HG03045 (cell line): ENCODE results near the gene C14orf119.

Source experiments
- ATAC-seq: cut with Tn5 transposase; IDR thresholded peaks from one replicate; pipeline ENCODE4 v1.9.1; 2021; ENCODE audit warnings: mild to moderate bottlenecking, moderate library complexity; ENCODE audit not compliant: unreplicated experiment

C14orf119 gene

GRCh38 chr14:23146351-23146910 is 51.1 kb downstream of the C14orf119 start:
- ATAC-seq, result no peak

DNA sequence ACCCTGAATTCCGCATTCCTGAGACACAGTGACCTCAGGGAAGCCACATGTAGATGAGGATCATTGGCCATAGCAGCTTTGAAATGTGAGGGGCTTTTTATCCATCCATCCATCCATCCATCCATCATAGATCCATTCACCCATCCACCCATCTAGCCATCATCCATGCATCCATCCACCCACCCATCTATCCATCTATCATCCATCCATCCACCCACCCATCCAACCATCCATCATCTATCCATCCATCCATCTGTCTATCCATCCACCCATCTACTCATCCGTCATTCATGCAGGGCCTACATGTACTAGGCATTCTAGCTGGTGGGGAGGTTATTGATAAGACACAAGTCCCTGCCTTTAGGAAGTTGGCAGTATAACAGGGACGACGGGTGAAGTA is 51.7 kb downstream of the C14orf119 start:
- ATAC-seq, result no peak

- ATAC-seq, result no peak
Observed at GRCh38 chr14:23147676-23148075, 52.4 kb downstream of the C14orf119 start.

DNA sequence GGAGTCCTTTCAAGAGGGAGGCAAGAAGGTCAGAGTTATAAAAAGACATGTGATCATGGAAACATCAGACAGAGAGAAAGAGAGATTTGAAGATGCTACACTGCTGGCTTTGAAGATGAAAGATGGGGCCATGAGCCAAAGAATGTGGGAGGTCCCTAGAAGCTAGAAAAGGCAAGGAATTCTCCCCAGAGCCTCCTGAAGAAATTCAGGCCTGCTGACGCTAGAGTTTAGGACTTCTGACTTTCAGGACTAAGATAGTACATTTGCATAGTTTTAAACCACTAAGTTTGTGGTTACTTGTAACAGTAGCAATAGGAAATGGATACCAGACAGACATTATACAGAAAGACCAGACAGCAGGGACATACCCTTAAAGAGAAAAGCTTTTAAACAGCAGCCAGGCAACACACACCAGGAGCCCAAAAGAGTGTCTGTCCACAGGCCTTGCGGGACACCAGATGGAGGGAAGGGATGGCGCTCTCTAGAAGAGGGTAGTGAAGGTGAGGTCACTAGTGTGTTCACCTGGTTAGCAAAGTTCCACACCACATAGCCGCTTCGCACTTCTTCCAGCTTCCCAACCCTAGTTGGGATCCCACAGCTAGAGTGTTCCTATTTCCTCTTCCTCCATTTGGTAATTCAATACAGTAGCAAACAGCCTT is 53.4 kb downstream of the C14orf119 start:
- no peak for ATAC-seq

GRCh38 chr14:23149745-23150144 is 54.4 kb downstream of the C14orf119 start:
- ATAC-seq, result no peak
